Spleen (tissue), 11 donors: ENCODE measurements around the gene GLDC. TPM values are rescaled to one million over a fixed set of nuclear protein-coding genes. Genes with fewer than 3 reads are reported as not detected.

Experiments used
- DNase-seq: peaks from one replicate; pipeline ENCODE4 v3.0.0-alpha.2; 2020
- H3K27ac ChIP-seq, 8 donors: fragments of 200-600 bp; sonication (generic) in 7 of 8; 1 replicate in 4 of 8; 2 replicates in 4 of 8; pipeline versions ENCODE4 v1.5.0 to v1.8.0; 2016 to 2021; ENCODE audit warnings: inconsistent platforms in 4 of 8, mild to moderate bottlenecking in 4 of 8, moderate library complexity in 1 of 8
- H3K27me3 ChIP-seq, 7 donors: fragments of 200-600 bp; sonication (generic) in 6 of 7; replicated peaks in 1 of 7; 1 replicate in 4 of 7; 2 replicates in 3 of 7; pipeline versions ENCODE4 v1.5.0 to v1.8.0; 2016 to 2021; ENCODE audit warnings: inconsistent platforms in 3 of 7, mild to moderate bottlenecking in 1 of 7
- H3K36me3 ChIP-seq, 6 donors: fragments of 200-600 bp; sonication (generic) in 5 of 6; 1 replicate in 4 of 6; 2 replicates in 2 of 6; pipeline versions ENCODE4 v1.5.0 to v1.8.0; 2016 to 2021; ENCODE audit warnings: inconsistent platforms in 2 of 6
- H3K4me1 ChIP-seq, 6 donors: fragments of 200-600 bp; sonication (generic) in 5 of 6; 1 replicate in 3 of 6; 2 replicates in 3 of 6; pipeline versions ENCODE4 v1.5.0 to v1.8.0; 2016 to 2021; ENCODE audit warnings: inconsistent platforms in 3 of 6
- H3K4me3 ChIP-seq, 8 donors: fragments of 200-600 bp; sonication (generic) in 7 of 8; 1 replicate in 4 of 8; 2 replicates in 4 of 8; pipeline versions ENCODE4 v1.5.0 to v1.8.0; 2016 to 2021; ENCODE audit warnings: inconsistent platforms in 4 of 8, mild to moderate bottlenecking in 4 of 8, moderate library complexity in 2 of 8
- H3K9me3 ChIP-seq, 8 donors: fragments of 200-600 bp; sonication (generic) in 7 of 8; 1 replicate in 4 of 8; 2 replicates in 4 of 8; pipeline versions ENCODE4 v1.5.0 to v1.8.0; 2016 to 2021; ENCODE audit warnings: inconsistent platforms in 4 of 8
- POLR2A ChIP-seq, 3 donors: fragments of 450-650 bp; IDR thresholded peaks; one replicate each; pipeline ENCODE4 v1.5.1; 2017; ENCODE audit warnings: antibody characterized with exemption in 3 of 3, mild to moderate bottlenecking in 1 of 3
- POLR2AphosphoS5 ChIP-seq, 3 donors: sonication (generic); formaldehyde crosslinking; IDR thresholded peaks; one replicate each; pipeline ENCODE4 v1.5.1; 2017; ENCODE audit warnings: antibody characterized with exemption in 3 of 3
- WGBS, 5 donors: extraction: QIAGEN DNeasy Blood & Tissue Kit in 3 of 5; methylation state at CpG; one replicate each; pipeline versions ENCODE4 v1.1.5 to v1.1.7; 2013 to 2018; 5-methylcytosine and 5-hydroxymethylcytosine counted together
- intact Hi-C: fragments of 100-400 bp; cut with DNase I; formaldehyde crosslinking; loops from one replicate; pipeline ENCODE4 v1.15.0; 2023; ENCODE audit warnings: low total_unique reads
- polyA plus RNA-seq, 3 donors: library from polyadenylated mRNA; stranded (reverse); fragments of 200-250 nt; gene quantifications; one replicate each; pipeline ENCODE4 v1.2.1, GENCODE V29; 2013
- total RNA-seq, 7 donors: library from RNA; depleted of rRNA in 3 of 7; stranded (reverse); fragments of >200 nt in 3 of 7; fragmentation: NEBNext Ultra II Directional in 4 of 7; extraction: Animal tissue kit (Norgen Biotek cat#: 25700) in 4 of 7; gene quantifications; one replicate each; pipeline versions ENCODE4 v1.1.0 to v1.2.1, GENCODE V29; 2016 to 2021
- TF ChIP-seq, protein P1 (sequence below), 11 experiments: fragments of 200-600 bp in 7 of 11; fragments of 450-650 bp in 4 of 11; sonication (generic) in 4 of 11; IDR thresholded peaks in 8 of 11; conservative IDR thresholded peaks in 3 of 11; 1 replicate in 7 of 11; 2 replicates in 4 of 11; pipeline versions ENCODE4 v1.4.0 to v1.8.0; 2016 to 2021; ENCODE audit warnings: antibody characterized with exemption in 11 of 11, inconsistent platforms in 4 of 11, mild to moderate bottlenecking in 1 of 11
- donor health status: healthy with polysubstance abuse.
- donor health status: DM: no; HTN: no; CAD: no; lungs with moderate emphysema.
- donor health status: DM: no; HTN: no; CAD: no.
- donor health status: Bipolar disorder and iron deficiency.
- donor health status: healthy.
- donor health status: DM: no; HTN: no; CAD: no.
- donor health status: DM: yes; HTN: yes; CAD: no.

GLDC gene
- total and polyA plus RNA-seq, 10 donors = 0.17 to 8.7 (median 0.64) TPM

DNA sequence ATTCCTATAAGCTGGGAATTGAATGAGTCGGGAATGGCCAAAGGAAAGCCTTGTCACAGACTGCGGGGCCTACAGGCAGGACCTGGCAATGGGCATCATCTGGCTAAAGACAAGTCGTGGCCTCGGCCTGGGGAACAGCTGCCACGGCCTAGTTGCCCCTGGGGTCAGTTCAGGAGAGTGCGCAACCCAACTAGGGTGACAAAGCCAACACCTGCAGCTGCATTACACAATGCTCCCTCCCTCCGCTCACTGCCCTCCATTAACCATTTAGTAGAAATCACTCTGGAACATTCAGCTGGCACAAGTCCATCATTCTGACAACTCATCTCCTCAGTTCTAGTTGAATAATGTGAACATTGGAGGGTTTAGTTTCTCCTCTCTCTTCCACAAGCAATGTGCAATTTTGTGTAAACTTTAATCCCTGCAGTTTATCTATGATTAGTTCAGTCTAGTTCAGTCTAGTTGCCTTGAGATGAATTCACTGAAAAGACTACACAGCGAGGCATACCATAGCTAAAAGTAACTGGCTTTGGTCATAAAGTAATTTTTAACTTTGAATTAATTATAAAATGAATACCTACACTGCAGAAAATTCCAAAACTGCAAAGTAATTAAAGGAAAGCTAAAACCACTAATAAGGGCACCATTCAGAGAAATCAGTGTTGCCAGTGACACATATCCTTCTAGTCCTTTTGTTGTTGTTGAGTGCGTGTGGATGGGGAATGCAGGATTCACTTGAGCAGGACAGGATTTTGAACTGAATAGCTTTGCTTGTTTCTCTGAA, 5.1 kb downstream of the GLDC start:
- Histone ChIP-seq H3K4me1 (peaks cover 7 to 20% (median 14%) of the 10 kb centered on the region in 6 donors), H3K4me3 (no peak overlapping the region), H3K36me3 (no peaks in the 10 kb centered on the region), H3K27me3 (peaks cover 0 to 67% (median 39%) of the 10 kb centered on the region in 7 donors), H3K27ac (no peak overlapping the region), H3K9me3 (no peaks in the 10 kb centered on the region)
- WGBS, 5 donors = 70 to 93% (median 89%) methylated on average over 9 of the region's 9 CpGs
- DNase-seq = no peak
- intact Hi-C loops = no loop called here
- TF ChIP-seq, protein P1, sequence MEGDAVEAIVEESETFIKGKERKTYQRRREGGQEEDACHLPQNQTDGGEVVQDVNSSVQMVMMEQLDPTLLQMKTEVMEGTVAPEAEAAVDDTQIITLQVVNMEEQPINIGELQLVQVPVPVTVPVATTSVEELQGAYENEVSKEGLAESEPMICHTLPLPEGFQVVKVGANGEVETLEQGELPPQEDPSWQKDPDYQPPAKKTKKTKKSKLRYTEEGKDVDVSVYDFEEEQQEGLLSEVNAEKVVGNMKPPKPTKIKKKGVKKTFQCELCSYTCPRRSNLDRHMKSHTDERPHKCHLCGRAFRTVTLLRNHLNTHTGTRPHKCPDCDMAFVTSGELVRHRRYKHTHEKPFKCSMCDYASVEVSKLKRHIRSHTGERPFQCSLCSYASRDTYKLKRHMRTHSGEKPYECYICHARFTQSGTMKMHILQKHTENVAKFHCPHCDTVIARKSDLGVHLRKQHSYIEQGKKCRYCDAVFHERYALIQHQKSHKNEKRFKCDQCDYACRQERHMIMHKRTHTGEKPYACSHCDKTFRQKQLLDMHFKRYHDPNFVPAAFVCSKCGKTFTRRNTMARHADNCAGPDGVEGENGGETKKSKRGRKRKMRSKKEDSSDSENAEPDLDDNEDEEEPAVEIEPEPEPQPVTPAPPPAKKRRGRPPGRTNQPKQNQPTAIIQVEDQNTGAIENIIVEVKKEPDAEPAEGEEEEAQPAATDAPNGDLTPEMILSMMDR (IDR thresholded peaks at IDR 0.05 in 8 of 11, conservative IDR thresholded peaks at IDR 0.05 in 3 of 11) = no peak
- TF ChIP-seq POLR2A (IDR thresholded peaks at IDR 0.05) (no peak), POLR2AphosphoS5 (IDR thresholded peaks at IDR 0.05) (no peak)

DNA sequence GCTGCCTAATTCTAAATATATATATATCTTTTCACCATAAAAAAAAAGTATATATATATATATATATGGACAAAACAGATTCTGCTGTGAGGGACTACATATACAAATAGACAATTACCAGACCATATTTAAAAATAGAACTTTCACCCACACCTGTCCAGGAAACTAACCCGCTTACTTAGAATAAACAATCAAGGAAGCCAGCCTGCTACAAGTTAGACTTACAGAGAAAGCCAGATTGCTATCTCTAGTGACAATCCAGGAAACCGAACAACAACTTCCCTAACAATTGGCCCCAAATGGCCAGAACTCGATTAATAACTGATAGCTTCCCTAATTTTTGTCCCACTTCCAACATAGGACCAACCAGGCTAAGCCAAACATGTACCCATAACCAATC, 5.9 kb downstream of the GLDC start:
- H3K27me3 ChIP-seq = peaks cover 0 to 58% (median 31%) of the 10 kb centered on the region in 7 donors
- intact Hi-C loops = no loop called here

DNA sequence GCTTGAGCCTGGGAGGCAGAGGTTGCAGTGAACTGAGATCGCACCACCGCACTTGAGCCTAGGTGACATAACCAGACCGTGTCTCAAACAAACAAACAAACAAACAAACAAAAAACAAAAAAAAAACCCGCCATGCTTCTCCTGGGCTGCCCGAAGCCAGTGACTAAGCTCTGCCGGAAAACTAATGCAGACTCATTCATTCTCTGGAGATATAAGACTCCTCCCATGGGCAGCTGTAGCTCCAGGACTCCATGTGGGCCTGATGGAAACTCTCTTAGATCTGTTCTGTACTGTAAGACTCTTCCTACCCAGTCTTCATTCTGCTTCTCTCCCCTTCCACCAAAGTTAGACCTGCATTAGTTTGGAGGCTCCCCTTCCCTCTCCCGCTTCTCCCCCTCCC, 11.1 kb downstream of the GLDC start:
- 84 to 94% (median 88%) methylated on average over 7 of the region's 7 CpGs for WGBS, 5 donors
- Histone ChIP-seq H3K4me3 (no peak overlapping the region), H3K27me3 (peaks cover 0 to 14% (median 0%) of the 10 kb centered on the region in 7 donors), H3K36me3 (no peaks in the 10 kb centered on the region), H3K9me3 (no peaks in the 10 kb centered on the region), H3K27ac (no peak overlapping the region), H3K4me1 (no peaks in the 10 kb centered on the region)
- TF ChIP-seq POLR2A (IDR thresholded peaks at IDR 0.05) (no peak), POLR2AphosphoS5 (IDR thresholded peaks at IDR 0.05) (no peak)
- TF ChIP-seq, protein P1 (IDR thresholded peaks at IDR 0.05 in 8 of 11, conservative IDR thresholded peaks at IDR 0.05 in 3 of 11) = no peak
- intact Hi-C loops = no loop called here
- DNase-seq = no peak

More for the DNA sequence above, 5.9 kb downstream of the GLDC start:
- Histone ChIP-seq H3K9me3 (no peaks in the 10 kb centered on the region), H3K27ac (no peak overlapping the region), H3K4me3 (no peak overlapping the region), H3K36me3 (no peaks in the 10 kb centered on the region), H3K4me1 (peaks cover 2 to 11% (median 7%) of the 10 kb centered on the region in 6 donors)
- no peak for DNase-seq
- TF ChIP-seq, protein P1 (IDR thresholded peaks at IDR 0.05 in 8 of 11, conservative IDR thresholded peaks at IDR 0.05 in 3 of 11) = no peak
- TF ChIP-seq POLR2A (IDR thresholded peaks at IDR 0.05) (no peak), POLR2AphosphoS5 (IDR thresholded peaks at IDR 0.05) (no peak)
- WGBS, 5 donors = 62 to 72% (median 64%) methylated on average over 3 of the region's 3 CpGs

- intact Hi-C loops = no loop called here
- DNase-seq = no peak
- Histone ChIP-seq H3K27me3 (peaks cover 0 to 14% (median 0%) of the 10 kb centered on the region in 7 donors), H3K9me3 (no peaks in the 10 kb centered on the region), H3K36me3 (no peaks in the 10 kb centered on the region), H3K4me3 (no peak overlapping the region), H3K4me1 (no peaks in the 10 kb centered on the region), H3K27ac (no peak overlapping the region)
- no peak for TF ChIP-seq POLR2AphosphoS5 (IDR thresholded peaks at IDR 0.05)
- TF ChIP-seq POLR2A (IDR thresholded peaks at IDR 0.05) = no peak
- TF ChIP-seq, protein P1 (IDR thresholded peaks at IDR 0.05 in 8 of 11, conservative IDR thresholded peaks at IDR 0.05 in 3 of 11) = no peak
- WGBS, 5 donors = 73 to 82% (median 78%) methylated on average over 3 of the region's 3 CpGs
Observed at GRCh38 chr9:6633378-6633777, 12.2 kb downstream of the GLDC start.
